Frontal cortex (tissue), 4 donors: ENCODE measurements around the gene ATP6V0E1. TPM values are rescaled to one million over a fixed set of nuclear protein-coding genes. Genes with fewer than 3 reads are reported as not detected.
"Not testable (repeated sequence)": the region's sequence is repeated elsewhere in the genome, so short reads cannot be mapped to it uniquely, and the experiment has no call there.

Experiments
- DNase-seq, 2 donors: peaks; one replicate each; pipeline ENCODE4 v3.0.0; 2012; ENCODE audit warnings: low spot score in 2 of 2
- FAIRE-seq: peaks from 2 replicates; lab custom pipeline; 2012; peaks lifted over from hg19 to GRCh38; lab: Jason Lieb, UNC
- total RNA-seq: library from RNA; depleted of rRNA; stranded (reverse); fragments of >200 nt; gene quantifications from one replicate; pipeline ENCODE4 v1.2.3, GENCODE V29; 2014
- donor health status: control.
- donor health status: control.
- donor health status: control.

ATP6V0E1 gene
- total RNA-seq, 1 donor from 2014 or later, result 35.1 TPM

GRCh38 chr5:172999372-172999973, 15.9 kb downstream of the ATP6V0E1 start:
- FAIRE-seq (no peak), DNase-seq (no peak)

- FAIRE-seq (no peak), DNase-seq (no peak)
These were observed 16.4 kb downstream of the ATP6V0E1 start for GRCh38 chr5:172999974-173000373.

- FAIRE-seq (no peak), DNase-seq (no peak)
These were observed 17.8 kb downstream of the ATP6V0E1 start for GRCh38 chr5:173001229-173001841.

- FAIRE-seq (no peak), DNase-seq (no peak)
These were observed 19.8 kb downstream of the ATP6V0E1 start for GRCh38 chr5:173003360-173003759.

GRCh38 chr5:173004013-173004412, 20.4 kb downstream of the ATP6V0E1 start:
- FAIRE-seq (no peak), DNase-seq (no peak)

GRCh38 chr5:173004447-173004846, 20.9 kb downstream of the ATP6V0E1 start:
- FAIRE-seq, result no peak

GRCh38 chr5:173010021-173010420, 26.4 kb downstream of the ATP6V0E1 start:
- no peak for FAIRE-seq
- DNase-seq, result no peak

More at GRCh38 chr5:173004447-173004846, 20.9 kb downstream of the ATP6V0E1 start:
- no peak for DNase-seq

- FAIRE-seq, result no peak
- peak in 1 of 2 donors; percentile 43 for DNase-seq
These were observed 27.2 kb downstream of the ATP6V0E1 start for GRCh38 chr5:173010547-173011464.

GRCh38 chr5:173011566-173011965, 28.0 kb downstream of the ATP6V0E1 start:
- no peak for DNase-seq
- no peak for FAIRE-seq

GRCh38 chr5:173012882-173013281, 29.3 kb downstream of the ATP6V0E1 start:
- FAIRE-seq, result no peak
- DNase-seq, result no peak

GRCh38 chr5:173014671-173015070, 31.1 kb downstream of the ATP6V0E1 start:
- no peak for DNase-seq
- FAIRE-seq, result no peak

GRCh38 chr5:173015192-173015591, 31.6 kb downstream of the ATP6V0E1 start:
- DNase-seq (no peak), FAIRE-seq (no peak)

- FAIRE-seq (no peak), DNase-seq (no peak)
These were observed 32.3 kb downstream of the ATP6V0E1 start for GRCh38 chr5:173015598-173016455.

- no peak for DNase-seq
- FAIRE-seq, result no peak
These were observed 33.1 kb downstream of the ATP6V0E1 start for GRCh38 chr5:173016598-173017046.

- not testable (repeated sequence) for FAIRE-seq, DNase-seq
These were observed 33.5 kb downstream of the ATP6V0E1 start for GRCh38 chr5:173017087-173017486.

- DNase-seq, result no peak
- FAIRE-seq, result no peak
These were observed 34.8 kb downstream of the ATP6V0E1 start for GRCh38 chr5:173018358-173018757.

- FAIRE-seq (no peak), DNase-seq (no peak)
These were observed 36.6 kb downstream of the ATP6V0E1 start for GRCh38 chr5:173020154-173020581.

- DNase-seq, result no peak
- no peak for FAIRE-seq
These were observed 37.1 kb downstream of the ATP6V0E1 start for GRCh38 chr5:173020643-173021042.

- DNase-seq, result no peak
- no peak for FAIRE-seq
These were observed 42.1 kb downstream of the ATP6V0E1 start for GRCh38 chr5:173025651-173026050.

- FAIRE-seq (no peak), DNase-seq (no peak)
These were observed 44.3 kb downstream of the ATP6V0E1 start for GRCh38 chr5:173027905-173028304.
